Endothelial cell of umbilical vein (primary cell): ENCODE results near the gene CAMK2B. TPM values are rescaled to one million over a fixed set of nuclear protein-coding genes. Genes with fewer than 3 reads are reported as not detected.

Experiments used
- BruUV-seq: library from RNA; stranded (reverse); fragments of 400-500 nt; replicated peaks from 2 replicates; lab custom pipeline; 2021; lab: Mats Ljungman, UMichigan
- CTCF ChIA-PET: fragments of 300-600, 350-600 bp; sonication (Branson Sonifier 250); formaldehyde crosslinking; loops from one replicate; lab custom pipeline; 2021; ENCODE audit warnings: antibody characterized with exemption, inconsistent platforms; lab: Charles Lee
- POLR2A ChIA-PET: fragments of 300-600, 350-600 bp; sonication (Branson Sonifier 250); formaldehyde crosslinking; loops from one replicate; lab custom pipeline; 2021; ENCODE audit warnings: antibody characterized with exemption, inconsistent platforms; lab: Charles Lee
- DNase-seq: peaks from one replicate; pipeline ENCODE4 v3.0.0-alpha.2; 2011; ENCODE audit warnings: low read depth, low spot score
- FAIRE-seq: peaks from 2 replicates; lab custom pipeline; 2011; peaks lifted over from hg19 to GRCh38; lab: Jason Lieb, UNC
- H2AFZ ChIP-seq: 2 replicates; pipeline ENCODE4 v1.6.0; 2012; ENCODE audit warnings: low read depth, low read length, control low read depth, inconsistent platforms
- H3K27ac ChIP-seq: 2 replicates; pipeline ENCODE4 v1.5.1; 2011; ENCODE audit warnings: low read depth, mild to moderate bottlenecking, control low read depth, low read length, moderate library complexity; ENCODE audit not compliant: insufficient read depth
- H3K27me3 ChIP-seq, 2 experiments: 2 replicates each; pipeline versions ENCODE4 v1.6.0 to v1.6.1; 2011; ENCODE audit warnings: low read length in 2 of 2, mixed read lengths in 1 of 2; ENCODE audit not compliant: control insufficient read depth in 2 of 2, insufficient read depth in 2 of 2
- H3K36me3 ChIP-seq, 2 experiments: 2 replicates in 1 of 2; 3 replicates in 1 of 2; pipeline ENCODE4 v1.5.1; 2011; ENCODE audit warnings: low read length in 2 of 2, mild to moderate bottlenecking in 1 of 2, moderate library complexity in 1 of 2; ENCODE audit not compliant: control insufficient read depth in 2 of 2, insufficient read depth in 2 of 2; ENCODE audit errors: extremely low read depth in 1 of 2
- H3K4me1 ChIP-seq: 3 replicates; pipeline ENCODE4 v1.5.1; 2011; ENCODE audit warnings: mild to moderate bottlenecking, low read length; ENCODE audit not compliant: control insufficient read depth, insufficient read depth; ENCODE audit errors: extremely low read depth
- H3K4me2 ChIP-seq: 2 replicates; pipeline ENCODE4 v1.6.1; 2011; ENCODE audit warnings: low read length, control low read depth, mixed read lengths; ENCODE audit not compliant: insufficient read depth
- H3K4me3 ChIP-seq, 3 experiments: fragments of 200-600 bp in 1 of 3; sonication (generic), shearing (Covaris generic) in 1 of 3; replicated peaks in 1 of 3; 2 replicates each; pipeline ENCODE4 v1.5.1; 2011 to 2016; ENCODE audit warnings: control low read depth in 3 of 3, low read length in 3 of 3, mild to moderate bottlenecking in 2 of 3, inconsistent platforms in 1 of 3, low read depth in 1 of 3, moderate library complexity in 1 of 3; ENCODE audit not compliant: insufficient read depth in 1 of 3
- H3K79me2 ChIP-seq: 2 replicates; pipeline ENCODE4 v1.6.0; 2012; ENCODE audit warnings: low read length, inconsistent platforms; ENCODE audit not compliant: control insufficient read depth, insufficient read depth
- H3K9ac ChIP-seq: replicated peaks from 2 replicates; pipeline ENCODE3; 2011; ENCODE audit warnings: low read length, control low read depth; ENCODE audit not compliant: insufficient read depth; ENCODE audit errors: extremely low read depth
- H3K9me1 ChIP-seq: replicated peaks from 3 replicates; pipeline ENCODE4 v1.6.0; 2011; ENCODE audit warnings: mild to moderate bottlenecking, low read length; ENCODE audit not compliant: control insufficient read depth, insufficient read depth; ENCODE audit errors: extremely low read depth
- H3K9me3 ChIP-seq: replicated peaks from 2 replicates; pipeline ENCODE4 v1.5.1; 2012; ENCODE audit warnings: low read length, inconsistent platforms; ENCODE audit not compliant: control insufficient read depth, insufficient read depth
- H4K20me1 ChIP-seq: replicated peaks from 2 replicates; pipeline ENCODE3; 2011; ENCODE audit warnings: mild to moderate bottlenecking, low read length; ENCODE audit not compliant: control insufficient read depth, insufficient read depth; ENCODE audit errors: extremely low read depth
- EZH2 ChIP-seq: IDR thresholded peaks from 2 replicates; pipeline ENCODE4 v1.6.1; 2012; ENCODE audit warnings: borderline replicate concordance, low read depth, mild to moderate bottlenecking, moderate library complexity, low read length, inconsistent platforms; ENCODE audit not compliant: severe bottlenecking
- FOS ChIP-seq: IDR thresholded peaks from 2 replicates; pipeline ENCODE4 v1.6.1; 2011; ENCODE audit warnings: mild to moderate bottlenecking, low read length, moderate library complexity, borderline replicate concordance; ENCODE audit not compliant: insufficient read depth
- GATA2 ChIP-seq: IDR thresholded peaks from 2 replicates; pipeline ENCODE4 v1.7.0; 2011; ENCODE audit warnings: low read depth, mild to moderate bottlenecking, moderate library complexity, mixed read lengths, low read length; ENCODE audit not compliant: insufficient read length, insufficient read depth
- JUN ChIP-seq: IDR thresholded peaks from 2 replicates; pipeline ENCODE4 v1.6.1; 2011; ENCODE audit warnings: borderline replicate concordance, low read depth; ENCODE audit not compliant: insufficient read length, insufficient read depth
- MYC ChIP-seq: IDR thresholded peaks from one replicate; pipeline ENCODE4 v1.6.1; 2011; ENCODE audit warnings: mild to moderate bottlenecking, low read depth, low read length
- POLR2A ChIP-seq: IDR thresholded peaks from 2 replicates; pipeline ENCODE4 v1.6.1; 2012; ENCODE audit warnings: low read depth, mild to moderate bottlenecking, control low read depth, low read length
- POLR2AphosphoS5 ChIP-seq: IDR thresholded peaks from 2 replicates; pipeline ENCODE4 v1.6.1; 2012; ENCODE audit warnings: low read depth, mild to moderate bottlenecking, control low read depth, low read length, moderate library complexity; ENCODE audit not compliant: insufficient read depth
- dilution Hi-C: fragments of 300-500 bp; cut with MboI; formaldehyde crosslinking; loops from one replicate; pipeline ENCODE4 v1.15.0; 2019; ENCODE audit warnings: low sequenced_read_pairs; ENCODE audit not compliant: extremely low pct_ligation_motif_present
- intact Hi-C: fragments of 100-400 bp; cut with micrococcal nuclease; formaldehyde crosslinking; loops from one replicate; pipeline ENCODE4 v1.10.0; 2022
- polyA plus RNA-seq, 4 experiments: library from polyadenylated mRNA; depleted of rRNA in 3 of 4; stranded (reverse) in 3 of 4; unstranded in 1 of 4; fragments of >200 nt; gene quantifications; 2 replicates each; pipeline versions ENCODE4 v1.2.1 to v1.2.3, GENCODE V29; 2011 to 2012; ENCODE audit warnings: missing spikeins in 1 of 4
- total RNA-seq: library from RNA; stranded (reverse); gene quantifications from 2 replicates; pipeline ENCODE4 v1.2.3, GENCODE V29; 2021
- TF ChIP-seq, protein P1 (sequence below): IDR thresholded peaks from 2 replicates; pipeline ENCODE4 v1.6.1; 2011; ENCODE audit not compliant: insufficient read depth, insufficient read length
- TF ChIP-seq, protein P2 (sequence below), 2 donors: IDR thresholded peaks; 1 replicate in 1 of 2; 2 replicates in 1 of 2; pipeline ENCODE4 v1.5.1; 2011; ENCODE audit warnings: low read length in 2 of 2, mild to moderate bottlenecking in 2 of 2, moderate library complexity in 2 of 2, control low read depth in 1 of 2, inconsistent platforms in 1 of 2, low read depth in 1 of 2; ENCODE audit not compliant: insufficient read depth in 1 of 2; ENCODE audit errors: extremely low read depth in 1 of 2

CAMK2B gene
- total and polyA plus RNA-seq, 2 donors (not counting 3 experiments of a cell fraction or from before 2014, with no cell fraction given) = 0.57 to 1.6 TPM

DNA sequence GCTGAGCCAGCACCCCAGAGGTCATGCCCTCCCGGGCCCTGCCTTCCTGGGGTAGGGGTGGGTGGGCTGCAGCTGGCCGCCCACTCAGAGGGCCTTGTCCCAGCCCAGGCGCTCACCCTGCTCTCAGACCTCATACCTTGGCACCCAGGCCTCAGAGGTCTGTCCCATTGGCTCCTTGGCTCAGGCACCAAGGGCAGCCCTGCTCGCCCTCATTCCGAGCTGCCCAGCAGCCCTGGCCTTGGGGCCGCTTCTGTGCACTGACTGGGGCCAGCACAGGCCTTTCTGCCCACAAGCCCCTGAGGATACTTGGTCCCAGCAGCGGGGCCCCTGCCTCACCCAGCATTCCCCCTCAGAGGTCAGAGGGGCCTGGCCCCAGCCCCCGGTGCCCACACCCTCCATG is 90.3 kb downstream of the CAMK2B start:
- dilution Hi-C loops = no loop called here
- H3K9ac ChIP-seq = no peak overlapping the region
- FAIRE-seq (no peak), DNase-seq (no peak)
- H3K9me1 ChIP-seq = no peaks in the 10 kb centered on the region
- ChIA-PET POLR2A (no interaction called here), CTCF (interaction anchor here (1.1 to 1.6 kb wide), 2 partner anchors 16 to 86 kb away, joined by 3 read pairs; no protein-coding TSS in a partner anchor)
- BruUV-seq = no TSS peak
- H4K20me1 ChIP-seq = no peaks in the 10 kb centered on the region
- no peaks in the 10 kb centered on the region for H3K4me1 ChIP-seq
- H3K27ac ChIP-seq = no peak overlapping the region
- intact Hi-C loops = no loop called here
- H3K36me3 ChIP-seq = no peaks in the 10 kb centered on the region
- no peak overlapping the region for H3K4me2 ChIP-seq
- no peaks in the 10 kb centered on the region for H3K9me3 ChIP-seq
- no peaks in the 10 kb centered on the region for H3K79me2 ChIP-seq
- TF ChIP-seq POLR2A = no peak
- TF ChIP-seq POLR2AphosphoS5 = no peak
- no peak for TF ChIP-seq FOS
- TF ChIP-seq MYC = no peak
- TF ChIP-seq, protein P1, sequence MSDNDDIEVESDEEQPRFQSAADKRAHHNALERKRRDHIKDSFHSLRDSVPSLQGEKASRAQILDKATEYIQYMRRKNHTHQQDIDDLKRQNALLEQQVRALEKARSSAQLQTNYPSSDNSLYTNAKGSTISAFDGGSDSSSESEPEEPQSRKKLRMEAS = no peak
- no peak for TF ChIP-seq GATA2
- no peak for TF ChIP-seq EZH2
- TF ChIP-seq, protein P2, sequence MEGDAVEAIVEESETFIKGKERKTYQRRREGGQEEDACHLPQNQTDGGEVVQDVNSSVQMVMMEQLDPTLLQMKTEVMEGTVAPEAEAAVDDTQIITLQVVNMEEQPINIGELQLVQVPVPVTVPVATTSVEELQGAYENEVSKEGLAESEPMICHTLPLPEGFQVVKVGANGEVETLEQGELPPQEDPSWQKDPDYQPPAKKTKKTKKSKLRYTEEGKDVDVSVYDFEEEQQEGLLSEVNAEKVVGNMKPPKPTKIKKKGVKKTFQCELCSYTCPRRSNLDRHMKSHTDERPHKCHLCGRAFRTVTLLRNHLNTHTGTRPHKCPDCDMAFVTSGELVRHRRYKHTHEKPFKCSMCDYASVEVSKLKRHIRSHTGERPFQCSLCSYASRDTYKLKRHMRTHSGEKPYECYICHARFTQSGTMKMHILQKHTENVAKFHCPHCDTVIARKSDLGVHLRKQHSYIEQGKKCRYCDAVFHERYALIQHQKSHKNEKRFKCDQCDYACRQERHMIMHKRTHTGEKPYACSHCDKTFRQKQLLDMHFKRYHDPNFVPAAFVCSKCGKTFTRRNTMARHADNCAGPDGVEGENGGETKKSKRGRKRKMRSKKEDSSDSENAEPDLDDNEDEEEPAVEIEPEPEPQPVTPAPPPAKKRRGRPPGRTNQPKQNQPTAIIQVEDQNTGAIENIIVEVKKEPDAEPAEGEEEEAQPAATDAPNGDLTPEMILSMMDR (IDR thresholded peaks at IDR 0.05; ENCODE audit: extremely low read depth in 1 of 2, insufficient read depth in 1 of 2, low read depth in 1 of 2, low read length in 2 of 2) = no peak
- TF ChIP-seq JUN = no peak
- H3K4me3 ChIP-seq = no peak overlapping the region
- H2AFZ ChIP-seq = no peak overlapping the region
- no peaks in the 10 kb centered on the region for H3K27me3 ChIP-seq
